Esophagus (tissue), 2 donors: Measurements from ENCODE around the gene MYCBP2. TPM values are rescaled to one million over a fixed set of nuclear protein-coding genes. Genes with fewer than 3 reads are reported as not detected.
A peak's percentile ranks its signal among the peaks of the same experiment; 100 is the strongest.

Source experiments
- H3K27ac ChIP-seq, 2 donors: one replicate each; pipeline ENCODE4 v1.5.1; 2013; ENCODE audit warnings: low read depth in 2 of 2, mild to moderate bottlenecking in 2 of 2, inconsistent platforms in 1 of 2, low read length in 1 of 2, moderate library complexity in 1 of 2
- H3K27me3 ChIP-seq, 2 donors: one replicate each; pipeline ENCODE4 v1.6.1; 2013; ENCODE audit warnings: low read length in 2 of 2, control low read depth in 1 of 2, mild to moderate bottlenecking in 1 of 2; ENCODE audit not compliant: insufficient read depth in 2 of 2, control insufficient read depth in 1 of 2
- H3K36me3 ChIP-seq, 2 donors: one replicate each; pipeline ENCODE4 v1.6.1; 2013; ENCODE audit warnings: low read length in 1 of 2; ENCODE audit not compliant: control insufficient read depth in 2 of 2, insufficient read depth in 2 of 2
- H3K4me1 ChIP-seq, 2 donors: one replicate each; pipeline ENCODE4 v1.6.1; 2013; ENCODE audit warnings: low read length in 1 of 2; ENCODE audit not compliant: control insufficient read depth in 2 of 2, insufficient read depth in 2 of 2
- H3K4me3 ChIP-seq, 2 donors: one replicate each; pipeline ENCODE4 v1.5.1; 2013; ENCODE audit warnings: low read length in 2 of 2, mild to moderate bottlenecking in 2 of 2, low read depth in 1 of 2, moderate library complexity in 1 of 2
- H3K9me3 ChIP-seq, 2 donors: one replicate each; pipeline ENCODE4 v1.6.1; 2013; ENCODE audit warnings: mild to moderate bottlenecking in 2 of 2, low read depth in 1 of 2, low read length in 1 of 2, moderate library complexity in 1 of 2; ENCODE audit not compliant: control insufficient read depth in 2 of 2, insufficient read depth in 1 of 2
- WGBS, 2 donors: extraction: QIAGEN DNeasy Blood & Tissue Kit; methylation state at CpG; one replicate each; pipeline ENCODE4 v1.1.7; 2013; 5-methylcytosine and 5-hydroxymethylcytosine counted together
- polyA plus RNA-seq, 2 donors: library from polyadenylated mRNA; stranded (reverse); fragments of 200-250 nt; gene quantifications; one replicate each; pipeline ENCODE4 v1.2.3, GENCODE V29; 2013
- donor health status: healthy with polysubstance abuse.
- donor health status: Bipolar disorder and iron deficiency.

MYCBP2 gene, protein sequence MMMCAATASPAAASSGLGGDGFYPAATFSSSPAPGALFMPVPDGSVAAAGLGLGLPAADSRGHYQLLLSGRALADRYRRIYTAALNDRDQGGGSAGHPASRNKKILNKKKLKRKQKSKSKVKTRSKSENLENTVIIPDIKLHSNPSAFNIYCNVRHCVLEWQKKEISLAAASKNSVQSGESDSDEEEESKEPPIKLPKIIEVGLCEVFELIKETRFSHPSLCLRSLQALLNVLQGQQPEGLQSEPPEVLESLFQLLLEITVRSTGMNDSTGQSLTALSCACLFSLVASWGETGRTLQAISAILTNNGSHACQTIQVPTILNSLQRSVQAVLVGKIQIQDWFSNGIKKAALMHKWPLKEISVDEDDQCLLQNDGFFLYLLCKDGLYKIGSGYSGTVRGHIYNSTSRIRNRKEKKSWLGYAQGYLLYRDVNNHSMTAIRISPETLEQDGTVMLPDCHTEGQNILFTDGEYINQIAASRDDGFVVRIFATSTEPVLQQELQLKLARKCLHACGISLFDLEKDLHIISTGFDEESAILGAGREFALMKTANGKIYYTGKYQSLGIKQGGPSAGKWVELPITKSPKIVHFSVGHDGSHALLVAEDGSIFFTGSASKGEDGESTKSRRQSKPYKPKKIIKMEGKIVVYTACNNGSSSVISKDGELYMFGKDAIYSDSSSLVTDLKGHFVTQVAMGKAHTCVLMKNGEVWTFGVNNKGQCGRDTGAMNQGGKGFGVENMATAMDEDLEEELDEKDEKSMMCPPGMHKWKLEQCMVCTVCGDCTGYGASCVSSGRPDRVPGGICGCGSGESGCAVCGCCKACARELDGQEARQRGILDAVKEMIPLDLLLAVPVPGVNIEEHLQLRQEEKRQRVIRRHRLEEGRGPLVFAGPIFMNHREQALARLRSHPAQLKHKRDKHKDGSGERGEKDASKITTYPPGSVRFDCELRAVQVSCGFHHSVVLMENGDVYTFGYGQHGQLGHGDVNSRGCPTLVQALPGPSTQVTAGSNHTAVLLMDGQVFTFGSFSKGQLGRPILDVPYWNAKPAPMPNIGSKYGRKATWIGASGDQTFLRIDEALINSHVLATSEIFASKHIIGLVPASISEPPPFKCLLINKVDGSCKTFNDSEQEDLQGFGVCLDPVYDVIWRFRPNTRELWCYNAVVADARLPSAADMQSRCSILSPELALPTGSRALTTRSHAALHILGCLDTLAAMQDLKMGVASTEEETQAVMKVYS (N-terminal part only)
- 10 to 100 TPM; 28.1 to 37.7 TPM for polyA plus RNA-seq

GRCh38 chr13:77326905-77327604, at the start of gene MYCBP2:
MYCBP2 (minus strand) TSS chr13:77327094; CDS start chr13:77326775, 319 bp downstream.
- 1 to 2% methylated on average over 21 to 35 of the region's 35 CpGs for WGBS, 2 donors
- Histone ChIP-seq H3K4me1 (no peaks in the 10 kb centered on the region), H3K36me3 (no peaks in the 10 kb centered on the region), H3K9me3 (no peaks in the 10 kb centered on the region), H3K4me3 (peak within 1 kb of the TSS; percentile 97 to 100), H3K27me3 (no peaks in the 10 kb centered on the region), H3K27ac (peak within 1 kb of the TSS; percentile 89 to 90)

DNA sequence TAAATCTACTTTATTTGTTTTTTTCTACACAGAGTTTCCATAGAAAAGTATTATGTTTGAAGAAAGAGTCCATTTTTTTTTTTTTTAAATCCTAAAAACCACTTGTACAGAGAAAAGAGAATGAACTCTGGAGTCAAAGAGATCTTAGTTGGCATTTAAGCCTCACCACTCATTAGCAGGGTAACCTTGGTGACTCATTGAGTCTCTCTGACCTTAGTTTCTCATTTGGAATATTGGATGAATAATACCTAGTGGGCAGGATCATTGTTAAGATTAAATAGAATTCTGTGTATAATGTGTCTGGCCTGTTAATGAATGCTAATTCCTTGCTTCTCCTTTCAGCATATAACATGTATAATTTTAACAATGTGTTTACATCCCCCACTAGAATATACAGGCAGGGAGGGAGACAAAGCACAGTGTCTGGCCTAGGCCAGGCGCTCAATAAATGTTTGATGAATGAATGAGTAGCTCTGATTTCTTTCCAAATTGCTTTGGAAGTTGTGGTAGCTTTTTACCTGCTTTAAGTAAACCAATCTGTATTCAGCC, 48.7 kb upstream of the MYCBP2 start:
- H3K27me3 ChIP-seq: no peaks in the 10 kb centered on the region
- H3K4me3 ChIP-seq: no peak overlapping the region

DNA sequence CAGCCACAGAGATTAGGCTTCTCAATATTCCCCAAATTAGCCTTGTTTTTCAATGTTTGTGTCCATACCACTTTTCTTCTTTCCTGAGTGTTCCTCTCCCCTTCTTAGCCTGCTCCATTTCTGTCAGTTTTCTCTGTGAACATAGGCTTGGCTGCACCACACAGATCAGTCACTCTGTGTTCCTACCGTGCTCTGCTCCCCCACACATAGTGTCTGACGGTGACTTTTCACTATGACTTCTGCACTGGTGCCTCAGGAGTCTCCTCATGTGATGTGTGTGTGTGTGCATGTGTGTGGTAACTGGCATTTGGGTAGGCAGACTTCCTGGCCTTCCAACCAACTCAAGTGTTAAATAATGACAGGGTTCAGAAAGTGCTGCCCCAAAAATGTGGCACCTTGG, 47.9 kb upstream of the MYCBP2 start:
- 70 to 77% methylated on average over 2 of the region's 2 CpGs for WGBS, 2 donors
- Histone ChIP-seq H3K9me3 (no peaks in the 10 kb centered on the region), H3K4me3 (no peak overlapping the region)

More for the DNA sequence above, 48.7 kb upstream of the MYCBP2 start:
- 94 to 100% methylated on average over 1 of the region's 1 CpG for WGBS, 2 donors
- Histone ChIP-seq H3K36me3 (no peaks in the 10 kb centered on the region), H3K27ac (no peak overlapping the region), H3K9me3 (no peaks in the 10 kb centered on the region), H3K4me1 (no peaks in the 10 kb centered on the region)

DNA sequence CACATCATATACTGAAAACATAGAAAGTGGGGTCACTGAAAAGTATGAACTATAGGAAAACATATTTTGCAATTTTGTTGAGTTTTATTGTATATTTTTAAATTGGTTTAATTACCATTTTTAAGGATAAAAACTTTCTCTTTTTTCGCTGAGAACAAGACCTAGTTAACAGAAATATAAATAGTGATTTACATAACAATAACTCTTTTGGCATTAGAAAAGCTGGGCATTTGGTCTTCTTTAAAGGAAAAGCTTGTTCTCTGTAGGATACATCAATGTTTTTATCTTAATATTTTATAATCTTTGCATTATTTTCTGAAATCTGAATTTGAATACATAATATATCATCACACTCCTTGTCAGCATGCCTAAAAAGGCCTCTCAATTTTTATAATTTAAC, 47.4 kb upstream of the MYCBP2 start:
- H3K27me3 ChIP-seq: no peaks in the 10 kb centered on the region
- WGBS, 2 donors: 75 to 84% methylated on average over 1 of the region's 1 CpG
- H3K9me3 ChIP-seq: no peaks in the 10 kb centered on the region
- no peak overlapping the region for H3K27ac ChIP-seq
- H3K4me1 ChIP-seq: no peaks in the 10 kb centered on the region
- H3K36me3 ChIP-seq: no peaks in the 10 kb centered on the region
- H3K4me3 ChIP-seq: no peak overlapping the region

More for the DNA sequence above, 47.9 kb upstream of the MYCBP2 start:
- Histone ChIP-seq H3K27me3 (no peaks in the 10 kb centered on the region), H3K27ac (no peak overlapping the region), H3K36me3 (no peaks in the 10 kb centered on the region), H3K4me1 (no peaks in the 10 kb centered on the region)

- Histone ChIP-seq H3K27me3 (no peaks in the 10 kb centered on the region), H3K9me3 (no peaks in the 10 kb centered on the region), H3K36me3 (no peaks in the 10 kb centered on the region), H3K4me1 (no peaks in the 10 kb centered on the region), H3K27ac (no peak overlapping the region), H3K4me3 (no peak overlapping the region)
- 70 to 87% methylated on average over 1 of the region's 1 CpG for WGBS, 2 donors
Measured at GRCh38 chr13:77373502-77373901, 46.6 kb upstream of the MYCBP2 start.

GRCh38 chr13:77372275-77372674, 45.4 kb upstream of the MYCBP2 start:
- Histone ChIP-seq H3K4me1 (no peaks in the 10 kb centered on the region), H3K4me3 (no peak overlapping the region), H3K9me3 (no peaks in the 10 kb centered on the region), H3K27me3 (no peaks in the 10 kb centered on the region), H3K36me3 (no peaks in the 10 kb centered on the region), H3K27ac (no peak overlapping the region)
- 100% methylated on average over 1 of the region's 1 CpG for WGBS, 2 donors

DNA sequence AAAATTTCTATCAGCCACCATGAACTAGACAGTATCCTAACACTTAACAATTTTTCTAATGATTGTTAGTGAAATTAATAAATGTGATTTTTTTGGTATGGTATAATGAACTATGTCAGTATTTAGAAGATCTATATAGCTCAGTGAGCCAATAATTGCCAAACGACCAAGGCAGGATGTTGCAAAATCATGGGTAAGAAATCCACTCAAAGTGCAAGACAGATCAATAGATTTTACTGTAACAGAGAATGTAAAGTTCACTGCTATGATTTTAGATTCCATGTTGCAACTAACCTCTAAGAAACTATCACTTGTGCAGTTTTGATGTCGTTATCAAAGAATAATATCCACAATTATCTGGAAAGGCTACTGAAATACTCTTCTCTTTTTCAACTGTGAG, 44.0 kb upstream of the MYCBP2 start:
- Histone ChIP-seq H3K4me3 (no peak overlapping the region), H3K27me3 (no peaks in the 10 kb centered on the region), H3K9me3 (no peaks in the 10 kb centered on the region), H3K36me3 (no peaks in the 10 kb centered on the region), H3K4me1 (no peaks in the 10 kb centered on the region), H3K27ac (no peak overlapping the region)
- WGBS, 2 donors: 68 to 77% methylated on average over 2 of the region's 2 CpGs

- Histone ChIP-seq H3K36me3 (no peaks in the 10 kb centered on the region), H3K4me1 (no peaks in the 10 kb centered on the region), H3K9me3 (no peaks in the 10 kb centered on the region), H3K27me3 (no peaks in the 10 kb centered on the region), H3K27ac (no peak overlapping the region), H3K4me3 (no peak overlapping the region)
- WGBS, 2 donors: 58 to 79% methylated on average over 1 of the region's 1 CpG
Measured at GRCh38 chr13:77362166-77362565, 35.3 kb upstream of the MYCBP2 start.
